ENCODE results near the gene ARL4C. TPM values are rescaled to one million over a fixed set of nuclear protein-coding genes. Genes with fewer than 3 reads are reported as not detected.

Gene ARL4C
- total RNA-seq, 1 donor from 2014 or later = 2.7 TPM

- DNase-seq (ENCODE audit: low read depth in 2 of 2) = no peak
These were observed 49.7 kb downstream of the ARL4C start for GRCh38 chr2:234447189-234447588.

DNA sequence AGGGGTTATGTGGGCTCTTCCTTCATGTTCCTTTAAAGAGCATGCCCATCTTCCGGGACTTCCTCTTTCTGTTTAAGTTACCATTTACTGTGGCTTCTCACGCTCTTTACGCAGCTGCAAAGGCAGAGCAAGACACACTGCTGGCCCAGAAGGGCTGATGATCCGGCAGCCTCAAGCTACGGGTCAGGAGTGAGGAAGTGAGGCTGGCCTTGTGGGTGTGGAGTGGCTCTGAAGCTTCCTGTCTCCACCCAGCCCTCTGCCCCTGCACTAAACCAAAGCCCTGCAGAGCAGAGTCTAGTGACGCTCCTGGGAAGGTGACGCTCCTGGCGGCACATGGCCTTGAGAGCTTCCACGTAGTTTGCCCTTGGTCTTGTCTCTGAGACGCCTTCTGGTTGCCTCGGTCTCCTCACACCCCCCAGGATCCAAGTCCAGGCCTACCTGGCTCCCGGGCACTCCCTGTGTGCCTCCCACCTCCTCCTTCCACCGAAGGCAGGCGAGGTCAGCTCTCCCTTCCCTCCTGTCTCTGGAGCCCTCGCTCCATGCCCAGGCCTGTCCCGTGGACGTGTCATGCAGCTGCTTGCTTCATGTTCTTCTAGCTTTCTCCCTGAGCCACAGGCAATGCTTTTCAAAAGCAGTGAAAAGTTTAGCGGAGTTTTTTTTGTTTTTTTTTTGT lies 50.3 kb downstream of the ARL4C start:
- DNase-seq (ENCODE audit: low read depth in 2 of 2) = peak in 1 of 2 donors; percentile 66

DNA sequence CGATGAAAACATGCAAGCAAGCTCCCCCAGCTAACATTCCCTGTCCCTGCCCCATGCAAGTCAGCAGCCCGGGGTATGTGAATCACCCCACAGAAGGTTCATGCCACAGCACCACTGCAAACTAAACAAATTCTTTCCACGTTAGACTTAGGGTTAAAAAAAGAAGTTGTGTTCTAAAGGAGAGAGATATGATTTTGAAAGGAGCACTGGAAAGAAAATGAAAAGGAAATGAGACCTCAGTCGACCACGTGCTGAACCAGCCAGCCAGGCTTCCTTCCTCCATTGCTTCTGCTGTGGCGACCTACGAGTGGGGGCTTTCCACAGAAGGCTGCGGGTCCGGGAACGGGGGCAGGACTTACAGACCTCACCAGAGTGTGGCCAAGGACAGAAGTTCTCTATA lies 52.0 kb downstream of the ARL4C start:
- peak; percentile 80 to 90 for DNase-seq (ENCODE audit: low read depth in 2 of 2)

GRCh38 chr2:234444242-234444730 lies 52.6 kb downstream of the ARL4C start:
- DNase-seq (ENCODE audit: low read depth in 2 of 2) = no peak
